HCT116 (cell line): ENCODE results near the gene IL20. TPM values are rescaled to one million over a fixed set of nuclear protein-coding genes. Genes with fewer than 3 reads are reported as not detected.

Experiments
- ATAC-seq: fragments of 200-7000 bp; cut with Tn5 transposase; 2 replicates; pipeline ENCODE4 v1.9.1; 2020; ENCODE audit warnings: mild to moderate bottlenecking, moderate library complexity
- BruUV-seq: library from RNA; stranded (reverse); fragments of 400-500 nt; replicated peaks from 2 replicates; lab custom pipeline; 2021; lab: Mats Ljungman, UMichigan
- CTCF ChIA-PET: fragments of 300-600 bp; sonication (Branson Sonifier 250); formaldehyde crosslinking; loops from one replicate; lab custom pipeline; 2021; ENCODE audit warnings: antibody characterized with exemption; lab: Charles Lee
- POLR2A ChIA-PET: fragments of 300-600, 350-600 bp; sonication (Branson Sonifier 250); formaldehyde crosslinking; loops from one replicate; lab custom pipeline; 2021; ENCODE audit warnings: antibody characterized with exemption; lab: Charles Lee
- RAD21 ChIA-PET, 2 experiments: fragments of 300-600 bp; sonication (Branson Sonifier 250); formaldehyde crosslinking; loops; one replicate each; lab custom pipeline; 2023; ENCODE audit warnings: low total read pairs in 2 of 2; ENCODE audit not compliant: uncharacterized antibody in 2 of 2, unreplicated experiment in 2 of 2, low non-redundant PET in 1 of 2; lab: Charles Lee
- DNase-seq: peaks from one replicate; pipeline ENCODE4 v3.0.0-alpha.2; 2010; ENCODE audit warnings: low read depth, low spot score
- H2AFZ ChIP-seq: fragments of 200-600 bp; shearing (Covaris generic), sonication (generic); 2 replicates; pipeline ENCODE4 v1.6.1; 2017; ENCODE audit warnings: low read depth, mixed run types, mixed read lengths, antibody characterized with exemption, low read length; ENCODE audit not compliant: poor library complexity, severe bottlenecking
- H3K27ac ChIP-seq: 2 replicates; pipeline ENCODE4 v1.5.1; 2012; ENCODE audit warnings: low read depth, low read length
- H3K27me3 ChIP-seq: fragments of 200-600 bp; sonication (generic); 2 replicates; pipeline ENCODE4 v1.6.1; 2016; ENCODE audit warnings: mixed run types, low read length, mixed read lengths; ENCODE audit not compliant: insufficient read depth
- H3K36me3 ChIP-seq, 2 experiments: fragments of 200-500 bp in 1 of 2; fragments of 200-600 bp in 1 of 2; sonication (Bioruptor generic) in 1 of 2; sonication (generic) in 1 of 2; 2 replicates each; pipeline versions ENCODE4 v1.5.1 to v1.6.1; 2014 to 2016; ENCODE audit warnings: low read length in 2 of 2, inconsistent platforms in 1 of 2, mixed read lengths in 1 of 2, mixed run types in 1 of 2; ENCODE audit not compliant: insufficient read depth in 2 of 2, control insufficient read depth in 1 of 2
- H3K4me1 ChIP-seq, 2 experiments: fragments of 200-600 bp in 1 of 2; sonication (generic) in 1 of 2; 2 replicates each; pipeline versions ENCODE4 v1.5.1 to v1.6.1; 2012 to 2017; ENCODE audit warnings: low read length in 2 of 2, inconsistent platforms in 1 of 2, mild to moderate bottlenecking in 1 of 2, mixed read lengths in 1 of 2, mixed run types in 1 of 2, moderate library complexity in 1 of 2; ENCODE audit not compliant: insufficient read depth in 2 of 2, control insufficient read depth in 1 of 2
- H3K4me2 ChIP-seq: fragments of 200-600 bp; sonication (generic); 2 replicates; pipeline ENCODE4 v1.6.1; 2017; ENCODE audit warnings: mixed run types, low read length, mixed read lengths
- H3K4me3 ChIP-seq, 2 experiments: fragments of 200-600 bp in 1 of 2; sonication (generic) in 1 of 2; replicated peaks in 1 of 2; 2 replicates each; pipeline ENCODE4 v1.5.1; 2011 to 2016; ENCODE audit warnings: low read length in 2 of 2, control low read depth in 1 of 2, low read depth in 1 of 2, mild to moderate bottlenecking in 1 of 2, mixed read lengths in 1 of 2, mixed run types in 1 of 2
- H3K79me2 ChIP-seq: fragments of 200-600 bp; sonication (generic); 2 replicates; pipeline ENCODE4 v1.6.1; 2017; ENCODE audit warnings: mild to moderate bottlenecking, mixed run types, low read length, moderate library complexity, mixed read lengths; ENCODE audit not compliant: insufficient read depth
- H3K9ac ChIP-seq: fragments of 200-600 bp; sonication (generic); 2 replicates; pipeline ENCODE4 v1.6.1; 2016; ENCODE audit warnings: low read length, mixed read lengths
- H3K9me2 ChIP-seq: fragments of 200-600 bp; sonication (generic), shearing (Covaris generic); 2 replicates; pipeline ENCODE4 v1.6.1; 2017; ENCODE audit warnings: mixed run types, mild to moderate bottlenecking, moderate library complexity; ENCODE audit not compliant: insufficient read depth
- H3K9me3 ChIP-seq, 2 experiments: fragments of 200-500 bp in 1 of 2; fragments of 200-600 bp in 1 of 2; sonication (Bioruptor generic) in 1 of 2; sonication (generic) in 1 of 2; 2 replicates each; pipeline ENCODE4 v1.6.1; 2014 to 2017; ENCODE audit warnings: low read length in 2 of 2, mixed read lengths in 2 of 2, inconsistent platforms in 1 of 2, low read depth in 1 of 2, mild to moderate bottlenecking in 1 of 2, mixed run types in 1 of 2, moderate library complexity in 1 of 2; ENCODE audit not compliant: control insufficient read depth in 1 of 2, insufficient read depth in 1 of 2
- H4K20me1 ChIP-seq: fragments of 200-600 bp; sonication (generic), shearing (Covaris generic); 2 replicates; pipeline ENCODE4 v1.6.1; 2017; ENCODE audit warnings: mixed run types, mild to moderate bottlenecking, moderate library complexity; ENCODE audit not compliant: insufficient read depth
- ATF3 ChIP-seq: IDR thresholded peaks from 2 replicates; pipeline ENCODE4 v1.6.1; 2012
- EGR1 ChIP-seq: IDR thresholded peaks from 2 replicates; pipeline ENCODE4 v1.6.1; 2012; ENCODE audit warnings: low read depth
- ELF1 ChIP-seq: IDR thresholded peaks from 2 replicates; pipeline ENCODE4 v1.6.1; 2012; ENCODE audit warnings: low read depth, borderline replicate concordance
- EZH2phosphoT487 ChIP-seq: fragments of 200-600 bp; IDR thresholded peaks from 2 replicates; pipeline ENCODE4 v1.6.1; 2018; ENCODE audit warnings: antibody characterized with exemption, borderline replicate concordance
- FOSL1 ChIP-seq: IDR thresholded peaks from 2 replicates; pipeline ENCODE4 v1.6.1; 2012; ENCODE audit warnings: low read depth
- JUND ChIP-seq: IDR thresholded peaks from 2 replicates; pipeline ENCODE4 v1.6.1; 2012
- MAX ChIP-seq: IDR thresholded peaks from 2 replicates; pipeline ENCODE4 v1.6.1; 2012
- POLR2A ChIP-seq: IDR thresholded peaks from 2 replicates; pipeline ENCODE4 v1.7.0; 2011; ENCODE audit warnings: borderline replicate concordance; ENCODE audit not compliant: insufficient read depth, insufficient read length; ENCODE audit errors: extremely low read depth
- POLR2AphosphoS5 ChIP-seq: IDR thresholded peaks from 2 replicates; pipeline ENCODE4 v1.6.1; 2011; ENCODE audit warnings: mild to moderate bottlenecking, low read depth, low read length, moderate library complexity
- RAD21 ChIP-seq: IDR thresholded peaks from 2 replicates; pipeline ENCODE4 v1.6.1; 2012; ENCODE audit warnings: low read depth, mild to moderate bottlenecking
- SP1 ChIP-seq: IDR thresholded peaks from 2 replicates; pipeline ENCODE4 v1.6.1; 2012; ENCODE audit warnings: low read depth
- TCF7L2 ChIP-seq: IDR thresholded peaks from 2 replicates; pipeline ENCODE4 v1.7.0; 2011; ENCODE audit warnings: borderline replicate concordance, inconsistent platforms; ENCODE audit not compliant: insufficient read depth, insufficient read length; ENCODE audit errors: extremely low read depth
- YY1 ChIP-seq: IDR thresholded peaks from 2 replicates; pipeline ENCODE4 v1.6.1; 2011; ENCODE audit warnings: low read length, low read depth, moderate library complexity, mild to moderate bottlenecking; ENCODE audit not compliant: insufficient replicate concordance; ENCODE audit errors: extremely low read depth
- ZFX ChIP-seq: fragments of 450-650 bp; IDR thresholded peaks from 2 replicates; pipeline ENCODE4 v1.6.1; 2017
- ZNF274 ChIP-seq: fragments of 200-500 bp; sonication (Bioruptor generic); IDR thresholded peaks from 2 replicates; pipeline ENCODE4 v1.6.1; 2014; ENCODE audit warnings: mild to moderate bottlenecking, low read depth, low read length, inconsistent platforms
- intact Hi-C: fragments of 100-400 bp; cut with micrococcal nuclease; formaldehyde crosslinking; loops from 2 replicates; pipeline ENCODE4 v1.10.0; 2022
- total RNA-seq: library from RNA; stranded (reverse); gene quantifications from one replicate; pipeline ENCODE4 v1.2.1, GENCODE V29; 2021; ENCODE audit not compliant: unreplicated experiment

Gene IL20
- total RNA-seq, 1 experiment from 2014 or later = not detected

GRCh38 chr1:206908038-206908437, 42.6 kb downstream of the IL20 start:
- no peak overlapping the region for H3K9ac ChIP-seq
- no peaks in the 10 kb centered on the region for H3K9me3 ChIP-seq
- H3K27ac ChIP-seq = no peak overlapping the region
- BruUV-seq = no TSS peak
- ATAC-seq (no peak), DNase-seq (no peak)
- H3K4me1 ChIP-seq = peaks cover 8 to 44% of the 10 kb centered on the region in 2 experiments
- H3K79me2 ChIP-seq = no peaks in the 10 kb centered on the region
- intact Hi-C loops = no loop called here
- POLR2A ChIA-PET = no interaction called here
- CTCF ChIA-PET = interaction anchor here (1.2 to 2.3 kb wide), 4 partner anchors 10 to 173 kb away, joined by 3 to 12 read pairs (median 4); partner anchors contain the start of gene FCMR
- H3K36me3 ChIP-seq = no peaks in the 10 kb centered on the region
- H3K9me2 ChIP-seq = no peaks in the 10 kb centered on the region
- no peak overlapping the region for H3K4me2 ChIP-seq
- no peaks in the 10 kb centered on the region for H4K20me1 ChIP-seq
- H3K27me3 ChIP-seq = no peaks in the 10 kb centered on the region; the same call in 1 of the 2 replicates
- RAD21 ChIA-PET = no interaction called here
- no peak overlapping the region for H2AFZ ChIP-seq
- H3K4me3 ChIP-seq = no peak overlapping the region
- TF ChIP-seq RAD21 = no peak

- ChIA-PET POLR2A (interaction anchor here (1.1 kb wide), 1 partner anchor 297 kb away, joined by 3 read pairs; the partner anchor contains the start of gene EIF2D), CTCF (interaction anchor here (0.7 to 2.3 kb wide), 17 partner anchors 9 to 592 kb away, joined by 3 to 13 read pairs (median 5); partner anchors contain the start of genes FCMR and IL20), RAD21 (interaction anchor here in 1 of 2 experiments (1.1 to 1.2 kb wide), 2 partner anchors 73 to 175 kb away, joined by 3 read pairs; no protein-coding TSS in a partner anchor)
- H3K9me2 ChIP-seq = no peaks in the 10 kb centered on the region
- H2AFZ ChIP-seq = peak overlapping the region; percentile 93
- peaks cover 8 to 44% of the 10 kb centered on the region in 2 experiments for H3K4me1 ChIP-seq
- H3K9ac ChIP-seq = peak overlapping the region; percentile 50
- no peak overlapping the region for H3K27ac ChIP-seq
- TF ChIP-seq ATF3 (no peak), POLR2A (no peak), EZH2phosphoT487 (no peak), FOSL1 (no peak), YY1 (no peak), TCF7L2 (no peak), ELF1 (no peak), POLR2AphosphoS5 (no peak), EGR1 (peak; percentile 60; the same call in 1 of the 2 replicates), MAX (peak; percentile 49; the same call in 1 of the 2 replicates), ZNF274 (no peak), ZFX (0 out of 2 replicates have a peak, but pooled peaks have one; percentile 18), SP1 (no peak; the same call in 1 of the 2 replicates), JUND (no peak)
- H4K20me1 ChIP-seq = no peaks in the 10 kb centered on the region
- H3K4me3 ChIP-seq = peak overlapping the region; percentile 37 to 60
- intact Hi-C loops = no loop called here
- H3K9me3 ChIP-seq = no peaks in the 10 kb centered on the region
- H3K27me3 ChIP-seq = no peaks in the 10 kb centered on the region; the same call in 1 of the 2 replicates
- no peaks in the 10 kb centered on the region for H3K79me2 ChIP-seq
- peak; percentile 78 for ATAC-seq
- peak overlapping the region; percentile 86 for H3K4me2 ChIP-seq
- H3K36me3 ChIP-seq = no peaks in the 10 kb centered on the region
- DNase-seq = no peak
- BruUV-seq = no TSS peak
Measured at GRCh38 chr1:206909161-206909882, 43.9 kb downstream of the IL20 start.
